ENCODE results near the gene FANCG. TPM values are rescaled to one million over a fixed set of nuclear protein-coding genes. Genes with fewer than 3 reads are reported as not detected.

Gene FANCG
- total RNA-seq, 1 donor from 2014 or later: 9.7 TPM

- no peak for FAIRE-seq
- no peak for TF ChIP-seq CTCF (IDR thresholded peaks at IDR 0.05; ENCODE audit: insufficient read depth, low read length, severe bottlenecking)
- H3K36me3 ChIP-seq (ENCODE audit: control insufficient read depth, insufficient read depth, low read length): peaks cover 23% of the 10 kb centered on the region
Observed at GRCh38 chr9:35054185-35054835, 25.4 kb downstream of the FANCG start.

GRCh38 chr9:35051069-35051967 lies 28.4 kb downstream of the FANCG start:
- FAIRE-seq: no peak
- DNase-seq (ENCODE audit: low read depth): peak; percentile 42
- Histone ChIP-seq H3K27me3 (ENCODE audit: control insufficient read depth, insufficient read depth, low read length) (no peaks in the 10 kb centered on the region), H3K36me3 (ENCODE audit: control insufficient read depth, insufficient read depth, low read length) (peaks cover 3% of the 10 kb centered on the region), H3K4me3 (ENCODE audit: low read depth, low read length) (no peak overlapping the region)
- TF ChIP-seq CTCF (IDR thresholded peaks at IDR 0.05; ENCODE audit: insufficient read depth, low read length, severe bottlenecking): peak; percentile 54

More at GRCh38 chr9:35054185-35054835, 25.4 kb downstream of the FANCG start:
- no peak for DNase-seq (ENCODE audit: low read depth)
- H3K27me3 ChIP-seq (ENCODE audit: control insufficient read depth, insufficient read depth, low read length): no peaks in the 10 kb centered on the region
- no peak overlapping the region for H3K4me3 ChIP-seq (ENCODE audit: low read depth, low read length)

GRCh38 chr9:35048511-35048910 lies 31.2 kb downstream of the FANCG start:
- no peak for TF ChIP-seq CTCF (IDR thresholded peaks at IDR 0.05; ENCODE audit: insufficient read depth, low read length, severe bottlenecking)
- no peak overlapping the region for H3K4me3 ChIP-seq (ENCODE audit: low read depth, low read length)
- no peak for DNase-seq (ENCODE audit: low read depth)
- FAIRE-seq: no peak
- H3K36me3 ChIP-seq (ENCODE audit: control insufficient read depth, insufficient read depth, low read length): peaks cover 1% of the 10 kb centered on the region
- no peaks in the 10 kb centered on the region for H3K27me3 ChIP-seq (ENCODE audit: control insufficient read depth, insufficient read depth, low read length)

GRCh38 chr9:35044071-35044470 lies 35.7 kb downstream of the FANCG start:
- no peak for TF ChIP-seq CTCF (IDR thresholded peaks at IDR 0.05; ENCODE audit: insufficient read depth, low read length, severe bottlenecking)
- DNase-seq (ENCODE audit: low read depth) (no peak), FAIRE-seq (no peak)
- Histone ChIP-seq H3K36me3 (ENCODE audit: control insufficient read depth, insufficient read depth, low read length) (peaks cover 1% of the 10 kb centered on the region), H3K4me3 (ENCODE audit: low read depth, low read length) (no peak overlapping the region), H3K27me3 (ENCODE audit: control insufficient read depth, insufficient read depth, low read length) (no peaks in the 10 kb centered on the region)

- H3K27me3 ChIP-seq (ENCODE audit: control insufficient read depth, insufficient read depth, low read length): no peaks in the 10 kb centered on the region
- FAIRE-seq: no peak
Observed at GRCh38 chr9:35042891-35043545, 36.7 kb downstream of the FANCG start.

More at GRCh38 chr9:35042891-35043545, 36.7 kb downstream of the FANCG start:
- Histone ChIP-seq H3K36me3 (ENCODE audit: control insufficient read depth, insufficient read depth, low read length) (peaks cover 1% of the 10 kb centered on the region), H3K4me3 (ENCODE audit: low read depth, low read length) (no peak overlapping the region)
- TF ChIP-seq CTCF (IDR thresholded peaks at IDR 0.05; ENCODE audit: insufficient read depth, low read length, severe bottlenecking): no peak
- DNase-seq (ENCODE audit: low read depth): no peak
